SH-SY5Y (cell line): ENCODE results near the gene AFAP1L2.

Experiments used
- GATA2 ChIP-seq: IDR thresholded peaks from 2 replicates; pipeline ENCODE4 v1.6.1; 2011; ENCODE audit warnings: mild to moderate bottlenecking, low read depth, low read length
- GATA3 ChIP-seq: IDR thresholded peaks from 2 replicates; pipeline ENCODE4 v1.6.1; 2011; ENCODE audit warnings: low read depth, mild to moderate bottlenecking, low read length, moderate library complexity

The AFAP1L2 gene

DNA sequence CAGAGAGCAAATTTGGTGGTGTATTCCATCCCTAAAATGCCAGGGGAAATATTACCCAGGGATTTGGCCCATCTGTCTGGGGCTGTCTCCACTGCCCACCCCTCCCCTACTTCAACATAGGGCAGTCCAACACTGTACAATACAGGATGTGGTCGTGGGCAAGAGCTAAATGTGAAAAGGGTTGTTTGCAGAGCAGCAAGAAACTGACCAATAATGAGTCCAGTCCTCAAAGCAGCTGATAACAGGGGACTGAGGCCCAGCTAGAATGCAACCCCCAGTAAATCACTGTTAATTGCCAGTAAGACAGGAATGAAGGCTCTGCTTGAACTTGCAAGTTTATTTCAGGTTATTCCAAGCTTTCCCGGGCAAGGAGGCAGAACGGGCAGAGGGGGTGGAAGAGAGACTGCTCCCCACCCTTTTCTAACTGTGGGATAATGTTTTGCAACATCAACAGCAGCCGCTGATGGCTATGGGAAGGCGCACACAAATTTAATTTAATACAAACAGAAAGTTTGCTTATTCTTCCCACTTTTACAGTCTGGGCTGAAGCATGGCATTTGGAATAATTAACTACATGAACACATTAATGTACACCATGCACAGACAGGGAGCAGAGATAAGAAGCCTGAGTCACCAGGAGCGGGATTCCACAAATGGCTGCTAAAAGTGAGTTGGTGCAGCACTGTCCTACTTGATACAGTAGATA is 36.8 kb downstream of the AFAP1L2 start:
- TF ChIP-seq GATA2, result peak; percentile 94
- peak; percentile 94 for TF ChIP-seq GATA3

- TF ChIP-seq GATA2 (no peak), GATA3 (no peak)
Measured at GRCh38 chr10:114364726-114365125, 39.6 kb downstream of the AFAP1L2 start.

DNA sequence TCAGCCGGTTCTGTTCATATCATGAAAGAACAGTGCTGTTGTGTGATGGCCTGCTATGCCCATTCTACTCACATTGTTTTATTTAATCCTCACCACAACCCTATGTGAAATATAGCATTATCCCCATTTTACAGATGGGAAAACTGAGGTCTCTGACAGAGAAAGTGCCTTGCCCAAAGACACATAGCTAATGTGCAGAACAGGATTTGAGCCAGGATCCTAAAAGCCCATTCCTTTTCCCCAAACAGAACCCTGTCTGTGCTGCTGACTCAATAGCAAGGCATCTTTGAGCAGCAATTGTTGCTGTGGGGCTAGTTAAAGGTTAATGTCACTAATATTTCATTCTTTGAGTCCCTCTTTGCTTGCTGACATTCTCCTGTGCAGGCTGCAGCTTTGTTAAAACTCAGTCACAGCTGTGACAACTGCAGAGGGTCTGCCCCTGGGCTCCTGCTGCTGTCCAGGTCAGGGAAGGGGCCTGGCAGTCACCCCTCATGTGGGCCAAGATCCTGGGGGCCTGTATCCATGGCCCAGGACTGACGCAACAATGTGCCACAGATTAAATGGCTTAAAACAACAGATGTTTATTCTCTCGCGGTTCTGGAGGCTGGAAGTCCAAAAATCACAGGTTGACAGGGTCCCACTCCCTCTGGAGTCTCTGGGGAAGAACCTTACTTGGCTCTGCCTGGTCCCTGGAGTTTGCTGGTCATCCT is 40.4 kb downstream of the AFAP1L2 start:
- TF ChIP-seq GATA2 (no peak), GATA3 (no peak)

DNA sequence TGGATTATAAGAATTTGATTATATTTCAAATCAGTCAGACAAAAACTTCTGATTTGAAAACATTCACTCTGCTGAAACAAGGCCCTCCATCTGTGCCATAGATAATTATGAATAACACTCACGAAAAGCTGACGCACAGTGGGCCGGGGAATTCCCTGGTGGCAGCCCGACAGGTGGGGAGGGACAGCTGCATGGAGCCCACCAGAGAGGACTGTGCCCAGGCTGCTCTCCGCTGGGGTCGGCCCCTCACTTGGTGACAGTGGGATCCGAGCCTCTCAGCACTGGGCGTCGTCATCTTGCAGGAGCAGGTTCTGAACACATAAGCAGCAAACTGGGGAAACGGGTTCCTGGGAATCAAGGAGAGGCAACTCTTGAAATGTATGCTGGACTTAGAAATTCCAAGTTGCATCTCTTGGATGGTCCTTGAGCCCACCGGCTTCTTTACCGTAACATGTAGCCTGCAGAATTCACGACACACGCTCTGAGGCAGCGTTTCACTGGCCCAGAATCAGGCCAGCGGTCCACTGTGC is 41.4 kb downstream of the AFAP1L2 start:
- TF ChIP-seq GATA2 (no peak), GATA3 (no peak)

GRCh38 chr10:114359953-114360345 is 44.4 kb downstream of the AFAP1L2 start:
- TF ChIP-seq GATA2 (no peak), GATA3 (no peak)

GRCh38 chr10:114359041-114359952 is 45.0 kb downstream of the AFAP1L2 start:
- TF ChIP-seq GATA3 (no peak), GATA2 (no peak)

- TF ChIP-seq GATA2 (no peak), GATA3 (no peak)
Measured at GRCh38 chr10:114357515-114357996, 46.7 kb downstream of the AFAP1L2 start.

GRCh38 chr10:114356751-114357514 is 47.4 kb downstream of the AFAP1L2 start:
- no peak for TF ChIP-seq GATA3
- no peak for TF ChIP-seq GATA2

- TF ChIP-seq GATA3 (no peak), GATA2 (no peak)
Measured at GRCh38 chr10:114356126-114356525, 48.2 kb downstream of the AFAP1L2 start.

DNA sequence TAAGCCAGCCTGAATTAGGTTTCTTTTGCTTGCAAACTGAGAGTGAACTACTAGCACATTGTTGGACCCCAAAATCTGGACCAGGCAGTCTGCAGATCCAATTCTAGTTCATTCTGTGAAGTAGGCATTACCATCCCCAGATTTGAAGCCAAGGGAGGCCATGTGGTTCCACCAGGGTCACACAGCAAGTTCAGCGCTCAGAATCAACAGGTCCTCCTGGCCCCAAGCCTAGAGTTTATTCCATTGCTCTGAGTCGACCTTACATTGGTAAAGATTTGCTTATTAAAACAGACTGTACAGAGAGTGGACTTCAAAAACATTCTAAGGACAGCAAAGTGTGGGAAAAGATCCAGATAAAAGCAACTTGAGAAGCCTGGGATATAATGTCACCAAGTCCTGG is 50.9 kb downstream of the AFAP1L2 start:
- TF ChIP-seq GATA3, result no peak
- TF ChIP-seq GATA2, result no peak

DNA sequence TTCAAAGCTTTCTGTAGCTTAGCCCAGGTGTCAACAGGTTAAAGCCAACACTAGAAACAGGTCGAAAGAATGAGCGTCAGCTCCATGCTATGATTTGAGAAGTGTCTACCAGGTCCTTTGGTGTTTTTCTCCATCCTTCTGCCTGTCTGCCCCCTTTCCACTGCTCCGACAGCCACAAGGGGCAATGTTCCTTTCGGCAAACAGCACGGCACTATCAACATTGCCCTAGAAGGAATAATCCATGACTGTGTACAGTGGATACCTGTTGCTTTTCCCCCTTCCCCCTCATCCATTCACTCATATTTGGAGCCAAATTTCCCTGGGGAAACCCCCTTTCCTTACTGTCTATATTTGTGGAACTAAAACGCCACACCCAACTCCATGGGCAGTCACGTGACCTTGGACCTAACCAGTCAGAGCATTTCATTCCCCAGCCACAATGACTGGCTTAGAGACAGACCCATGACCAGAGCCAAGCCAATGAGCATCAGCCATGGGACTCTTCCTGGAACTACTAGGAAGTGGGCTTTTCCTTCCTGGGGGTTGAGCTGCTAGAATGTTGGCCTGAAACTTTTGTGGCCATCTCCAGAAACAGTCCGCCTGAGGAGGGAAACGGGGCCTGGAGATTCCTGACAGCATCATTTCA is 51.5 kb downstream of the AFAP1L2 start:
- TF ChIP-seq GATA2 (no peak), GATA3 (no peak)

- TF ChIP-seq GATA3 (no peak), GATA2 (no peak)
Measured at GRCh38 chr10:114350751-114351150, 53.6 kb downstream of the AFAP1L2 start.
